ENCODE measurements around the gene SMIM28. TPM values are rescaled to one million over a fixed set of nuclear protein-coding genes. Genes with fewer than 3 reads are reported as not detected.

The SMIM28 gene
- total RNA-seq, 5 donors from 2014 or later (not counting 1 experiment from before 2014, with no cell fraction given) = not detected

GRCh38 chr6:138393871-138394783, 16.4 kb downstream of the SMIM28 start:
- no peak overlapping the region for H3K4me3 Mint-ChIP-seq
- Histone ChIP-seq H3K4me1 (ENCODE audit: control insufficient read depth in 1 of 2, extremely low read depth in 1 of 2, insufficient read depth in 2 of 2, low read length in 2 of 2) (no peaks in the 10 kb centered on the region), H3K36me3 (ENCODE audit: control insufficient read depth in 2 of 2, extremely low read depth in 1 of 2, insufficient read depth in 1 of 2, low read length in 1 of 2) (no peaks in the 10 kb centered on the region), H3K27ac (ENCODE audit: low read length) (no peak overlapping the region), H3K4me3 (ENCODE audit: control insufficient read depth in 1 of 2, extremely low read depth in 1 of 2, low read length in 1 of 2) (no peak overlapping the region), H3K9me3 (no peaks in the 10 kb centered on the region), H3K27me3 (replicated peaks in 1 of 2; ENCODE audit: control insufficient read depth in 2 of 2, extremely low read depth in 1 of 2, insufficient read depth in 2 of 2, low read length in 1 of 2) (no peaks in the 10 kb centered on the region)
- WGBS (ENCODE audit: insufficient coverage) = 89% methylated on average over 1 of the region's 5 CpGs
- H3K27ac Mint-ChIP-seq = no peak overlapping the region
- H3K4me1 Mint-ChIP-seq = no peaks in the 10 kb centered on the region
- no peaks in the 10 kb centered on the region for H3K9me3 Mint-ChIP-seq
- peaks cover 6 to 8% of the 10 kb centered on the region in 2 donors for H3K27me3 Mint-ChIP-seq
- ATAC-seq (replicated peaks in 1 of 4) = no peak
- CTCF ChIA-PET = interaction anchor here (0.5 kb wide), 2 partner anchors 124 to 193 kb away, joined by 3 to 6 read pairs; no protein-coding TSS in a partner anchor
- POLR2A ChIA-PET = interaction anchor here in 1 of 2 donors (0.6 kb wide), 1 partner anchor 15 kb away, joined by 4 read pairs; no protein-coding TSS in a partner anchor
- no peak for DNase-seq
- H3K36me3 Mint-ChIP-seq = no peaks in the 10 kb centered on the region

- WGBS (ENCODE audit: insufficient coverage) = no CpG with 5 or more reads among the region's 5 CpGs
- DNase-seq = no peak
- no peaks in the 10 kb centered on the region for H3K36me3 Mint-ChIP-seq
Measured at GRCh38 chr6:138396709-138397108, 19.0 kb downstream of the SMIM28 start.

GRCh38 chr6:138397128-138398122, 19.7 kb downstream of the SMIM28 start:
- H3K27me3 Mint-ChIP-seq = peaks cover 0 to 4% of the 10 kb centered on the region in 2 donors
- CTCF ChIA-PET = interaction anchor here in 1 of 2 donors (0.6 kb wide), 1 partner anchor 16 kb away, joined by 4 read pairs; no protein-coding TSS in a partner anchor
- H3K4me3 Mint-ChIP-seq = no peak overlapping the region
- POLR2A ChIA-PET = no interaction called here
- Histone ChIP-seq H3K4me1 (ENCODE audit: control insufficient read depth in 1 of 2, extremely low read depth in 1 of 2, insufficient read depth in 2 of 2, low read length in 2 of 2) (peaks cover 0 to 2% of the 10 kb centered on the region in 2 experiments), H3K27ac (ENCODE audit: low read length) (no peak overlapping the region), H3K4me3 (ENCODE audit: control insufficient read depth in 1 of 2, extremely low read depth in 1 of 2, low read length in 1 of 2) (no peak overlapping the region), H3K27me3 (replicated peaks in 1 of 2; ENCODE audit: control insufficient read depth in 2 of 2, extremely low read depth in 1 of 2, insufficient read depth in 2 of 2, low read length in 1 of 2) (peaks cover 0 to 10% of the 10 kb centered on the region in 2 experiments), H3K9me3 (no peaks in the 10 kb centered on the region), H3K36me3 (ENCODE audit: control insufficient read depth in 2 of 2, extremely low read depth in 1 of 2, insufficient read depth in 1 of 2, low read length in 1 of 2) (no peaks in the 10 kb centered on the region)
- 84% methylated on average over 2 of the region's 8 CpGs for WGBS (ENCODE audit: insufficient coverage)
- H3K27ac Mint-ChIP-seq = no peak overlapping the region
- DNase-seq (no peak), ATAC-seq (replicated peaks in 1 of 4) (no peak)
- H3K9me3 Mint-ChIP-seq = no peaks in the 10 kb centered on the region
- H3K36me3 Mint-ChIP-seq = no peaks in the 10 kb centered on the region
- H3K4me1 Mint-ChIP-seq = no peaks in the 10 kb centered on the region

More at GRCh38 chr6:138396709-138397108, 19.0 kb downstream of the SMIM28 start:
- CTCF ChIA-PET = no interaction called here
- Histone ChIP-seq H3K36me3 (ENCODE audit: control insufficient read depth in 2 of 2, extremely low read depth in 1 of 2, insufficient read depth in 1 of 2, low read length in 1 of 2) (no peaks in the 10 kb centered on the region), H3K27ac (ENCODE audit: low read length) (no peak overlapping the region), H3K9me3 (no peaks in the 10 kb centered on the region), H3K27me3 (replicated peaks in 1 of 2; ENCODE audit: control insufficient read depth in 2 of 2, extremely low read depth in 1 of 2, insufficient read depth in 2 of 2, low read length in 1 of 2) (peaks cover 0 to 3% of the 10 kb centered on the region in 2 experiments), H3K4me3 (ENCODE audit: control insufficient read depth in 1 of 2, extremely low read depth in 1 of 2, low read length in 1 of 2) (no peak overlapping the region), H3K4me1 (ENCODE audit: control insufficient read depth in 1 of 2, extremely low read depth in 1 of 2, insufficient read depth in 2 of 2, low read length in 2 of 2) (no peaks in the 10 kb centered on the region)
- POLR2A ChIA-PET = no interaction called here
- Mint-ChIP-seq H3K27ac (no peak overlapping the region), H3K9me3 (no peaks in the 10 kb centered on the region), H3K4me1 (no peaks in the 10 kb centered on the region), H3K27me3 (peaks cover 0 to 4% of the 10 kb centered on the region in 2 donors), H3K4me3 (no peak overlapping the region)
- ATAC-seq (replicated peaks in 1 of 4) = no peak

- H3K4me1 Mint-ChIP-seq = peaks cover 10 to 12% (median 11%) of the 10 kb centered on the region in 3 donors
- WGBS (ENCODE audit: insufficient coverage) = no CpG with 5 or more reads among the region's 3 CpGs
Measured at GRCh38 chr6:138400326-138400725, 22.6 kb downstream of the SMIM28 start.

GRCh38 chr6:138401960-138402837, 24.5 kb downstream of the SMIM28 start:
- Mint-ChIP-seq H3K4me3 (peak overlapping the region; percentile 22 to 68 (median 39)), H3K4me1 (peaks cover 18 to 23% (median 23%) of the 10 kb centered on the region in 3 donors), H3K36me3 (peaks cover 11% of the 10 kb centered on the region), H3K9me3 (no peaks in the 10 kb centered on the region), H3K27ac (no peak overlapping the region), H3K27me3 (no peaks in the 10 kb centered on the region)
- CTCF ChIA-PET = interaction anchor here (0.6 to 1.6 kb wide), 6 partner anchors 26 to 797 kb away, joined by 3 to 8 read pairs (median 4); no protein-coding TSS in a partner anchor
- DNase-seq (no peak), ATAC-seq (replicated peaks in 1 of 4) (no peak)
- Histone ChIP-seq H3K36me3 (ENCODE audit: control insufficient read depth in 2 of 2, extremely low read depth in 1 of 2, insufficient read depth in 1 of 2, low read length in 1 of 2) (peaks cover 0 to 13% of the 10 kb centered on the region in 2 donors), H3K9me3 (no peaks in the 10 kb centered on the region), H3K27ac (ENCODE audit: low read length) (no peak overlapping the region), H3K4me1 (ENCODE audit: control insufficient read depth in 1 of 2, extremely low read depth in 1 of 2, insufficient read depth in 2 of 2, low read length in 2 of 2) (peaks cover 4 to 22% of the 10 kb centered on the region in 2 experiments), H3K4me3 (ENCODE audit: control insufficient read depth in 1 of 2, extremely low read depth in 1 of 2, low read length in 1 of 2) (no peak overlapping the region), H3K27me3 (replicated peaks in 1 of 2; ENCODE audit: control insufficient read depth in 2 of 2, extremely low read depth in 1 of 2, insufficient read depth in 2 of 2, low read length in 1 of 2) (peaks cover 0 to 10% of the 10 kb centered on the region in 2 experiments)
- WGBS (ENCODE audit: insufficient coverage) = 96% methylated on average over 7 of the region's 14 CpGs
- POLR2A ChIA-PET = interaction anchor here in 1 of 2 donors (0.6 kb wide), 1 partner anchor 118 kb away, joined by 8 read pairs; no protein-coding TSS in a partner anchor

More at GRCh38 chr6:138400326-138400725, 22.6 kb downstream of the SMIM28 start:
- H3K27me3 Mint-ChIP-seq = peaks cover 0 to 4% of the 10 kb centered on the region in 2 donors
- Histone ChIP-seq H3K9me3 (no peaks in the 10 kb centered on the region), H3K27ac (ENCODE audit: low read length) (no peak overlapping the region), H3K27me3 (replicated peaks in 1 of 2; ENCODE audit: control insufficient read depth in 2 of 2, extremely low read depth in 1 of 2, insufficient read depth in 2 of 2, low read length in 1 of 2) (peaks cover 0 to 10% of the 10 kb centered on the region in 2 experiments), H3K4me3 (ENCODE audit: control insufficient read depth in 1 of 2, extremely low read depth in 1 of 2, low read length in 1 of 2) (no peak overlapping the region), H3K36me3 (ENCODE audit: control insufficient read depth in 2 of 2, extremely low read depth in 1 of 2, insufficient read depth in 1 of 2, low read length in 1 of 2) (no peaks in the 10 kb centered on the region), H3K4me1 (ENCODE audit: control insufficient read depth in 1 of 2, extremely low read depth in 1 of 2, insufficient read depth in 2 of 2, low read length in 2 of 2) (peaks cover 4 to 22% of the 10 kb centered on the region in 2 experiments)
- no peak for DNase-seq
- no peak overlapping the region for H3K27ac Mint-ChIP-seq
- ChIA-PET CTCF (no interaction called here), POLR2A (no interaction called here)
- H3K9me3 Mint-ChIP-seq = no peaks in the 10 kb centered on the region
- no peak overlapping the region for H3K4me3 Mint-ChIP-seq
- H3K36me3 Mint-ChIP-seq = no peaks in the 10 kb centered on the region
- no peak for ATAC-seq (replicated peaks in 1 of 4)

All from T-cell (primary cell).